HG03460 (cell line): ENCODE measurements around the gene RCE1.
"Not testable (repeated sequence)": the region's sequence is repeated elsewhere in the genome, so short reads cannot be mapped to it uniquely, and the experiment has no call there.

Experiments used
- ATAC-seq: cut with Tn5 transposase; IDR thresholded peaks from one replicate; pipeline ENCODE4 v1.9.1; 2021; ENCODE audit not compliant: unreplicated experiment

The RCE1 gene, protein sequence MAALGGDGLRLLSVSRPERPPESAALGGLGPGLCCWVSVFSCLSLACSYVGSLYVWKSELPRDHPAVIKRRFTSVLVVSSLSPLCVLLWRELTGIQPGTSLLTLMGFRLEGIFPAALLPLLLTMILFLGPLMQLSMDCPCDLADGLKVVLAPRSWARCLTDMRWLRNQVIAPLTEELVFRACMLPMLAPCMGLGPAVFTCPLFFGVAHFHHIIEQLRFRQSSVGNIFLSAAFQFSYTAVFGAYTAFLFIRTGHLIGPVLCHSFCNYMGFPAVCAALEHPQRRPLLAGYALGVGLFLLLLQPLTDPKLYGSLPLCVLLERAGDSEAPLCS

GRCh38 chr11:66842896-66843775 is at the start of gene RCE1:
Gene RCE1, plus strand, starts transcription at chr11:66843441. Its CDS starts 15 bp downstream, at chr11:66843456.
- ATAC-seq: peak; percentile 76

- not testable (repeated sequence) for ATAC-seq
Observed at GRCh38 chr11:66799815-66800214, 43.4 kb upstream of the RCE1 start.

- ATAC-seq: no peak
Observed at GRCh38 chr11:66800720-66801428, 42.4 kb upstream of the RCE1 start.

DNA sequence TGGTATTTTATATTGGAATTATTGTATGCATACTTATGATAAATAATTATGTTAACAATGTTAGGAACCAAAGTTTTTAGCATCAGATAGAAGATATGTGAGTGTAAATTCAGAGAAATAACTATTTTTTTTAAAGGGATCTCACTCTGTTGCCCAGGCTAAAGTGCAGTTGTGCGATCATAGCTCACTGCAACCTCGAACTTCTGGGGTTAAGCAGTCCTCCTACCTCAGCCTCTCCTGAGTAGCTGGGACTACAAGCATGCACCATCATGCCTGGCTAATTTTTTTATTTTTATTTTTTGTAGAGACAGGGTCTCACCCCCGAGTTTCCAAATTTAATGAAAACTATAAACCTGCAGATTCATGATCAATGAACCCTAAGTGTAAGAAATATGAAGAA is 33.6 kb upstream of the RCE1 start:
- no peak for ATAC-seq

DNA sequence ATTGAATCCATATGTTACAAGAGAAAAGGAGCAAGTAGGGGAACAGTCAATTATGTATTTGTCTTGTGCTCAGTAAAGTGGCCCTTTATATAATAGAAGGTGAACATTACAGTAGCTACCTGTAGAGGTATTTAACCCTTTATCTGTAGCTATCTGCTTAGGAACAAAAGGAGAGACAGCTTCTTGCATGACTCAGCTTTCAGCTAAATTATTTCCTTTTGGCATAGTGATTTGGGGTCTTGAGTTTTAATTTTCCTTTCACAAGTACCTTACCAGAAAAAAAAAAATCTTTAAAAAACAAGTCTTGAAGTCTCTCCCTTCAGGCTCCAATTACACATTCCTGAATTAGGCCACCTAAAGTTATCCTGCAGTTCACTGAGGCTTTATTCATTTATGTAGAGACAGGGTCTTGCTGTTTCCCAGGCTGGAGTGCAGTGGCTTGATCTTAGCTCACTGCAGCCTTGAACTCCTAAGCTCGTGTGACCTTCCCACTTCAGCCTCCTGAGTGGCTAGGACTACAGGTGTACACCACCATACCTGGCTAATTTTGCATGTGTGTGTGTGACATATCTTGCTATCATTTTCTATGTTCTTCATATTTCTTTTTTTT is 32.6 kb upstream of the RCE1 start:
- no peak for ATAC-seq

DNA sequence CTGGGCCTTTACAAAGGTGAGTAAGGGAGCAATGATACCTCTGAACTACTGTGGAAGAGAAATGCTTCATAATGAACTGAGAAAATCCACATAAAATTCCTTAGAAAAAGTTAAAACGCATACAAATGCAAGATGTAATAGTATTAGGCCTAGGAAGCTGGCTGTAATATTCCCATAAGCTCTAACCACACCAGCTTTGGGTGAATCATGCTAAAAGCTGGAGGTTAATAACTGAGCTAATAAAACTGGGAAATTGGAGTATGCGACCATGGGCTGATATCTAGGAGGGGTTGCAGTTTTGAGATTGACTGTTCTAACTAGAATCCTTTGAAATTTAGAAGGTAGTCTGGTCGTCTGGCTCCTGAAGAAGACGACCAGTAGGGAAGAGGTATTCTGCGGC is 28.6 kb upstream of the RCE1 start:
- ATAC-seq: no peak

DNA sequence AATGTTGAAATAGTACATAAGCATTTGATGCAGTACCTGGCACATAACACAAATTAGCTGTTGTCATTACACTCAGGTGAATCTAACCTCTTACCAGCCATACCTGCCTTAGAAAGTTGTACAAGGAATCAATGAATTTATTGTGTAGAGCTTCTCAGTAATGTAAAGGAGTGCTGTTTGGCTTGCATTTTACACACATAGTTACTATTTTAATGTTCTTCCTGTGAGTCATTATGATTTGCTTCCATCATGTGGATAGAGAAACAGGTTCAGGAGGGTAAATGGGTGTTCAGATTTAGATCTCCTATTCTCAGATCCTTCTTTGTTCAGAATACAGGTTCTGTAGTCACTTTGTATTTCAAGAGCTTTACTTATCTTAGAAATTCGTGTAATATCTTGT is 27.6 kb upstream of the RCE1 start:
- no peak for ATAC-seq

DNA sequence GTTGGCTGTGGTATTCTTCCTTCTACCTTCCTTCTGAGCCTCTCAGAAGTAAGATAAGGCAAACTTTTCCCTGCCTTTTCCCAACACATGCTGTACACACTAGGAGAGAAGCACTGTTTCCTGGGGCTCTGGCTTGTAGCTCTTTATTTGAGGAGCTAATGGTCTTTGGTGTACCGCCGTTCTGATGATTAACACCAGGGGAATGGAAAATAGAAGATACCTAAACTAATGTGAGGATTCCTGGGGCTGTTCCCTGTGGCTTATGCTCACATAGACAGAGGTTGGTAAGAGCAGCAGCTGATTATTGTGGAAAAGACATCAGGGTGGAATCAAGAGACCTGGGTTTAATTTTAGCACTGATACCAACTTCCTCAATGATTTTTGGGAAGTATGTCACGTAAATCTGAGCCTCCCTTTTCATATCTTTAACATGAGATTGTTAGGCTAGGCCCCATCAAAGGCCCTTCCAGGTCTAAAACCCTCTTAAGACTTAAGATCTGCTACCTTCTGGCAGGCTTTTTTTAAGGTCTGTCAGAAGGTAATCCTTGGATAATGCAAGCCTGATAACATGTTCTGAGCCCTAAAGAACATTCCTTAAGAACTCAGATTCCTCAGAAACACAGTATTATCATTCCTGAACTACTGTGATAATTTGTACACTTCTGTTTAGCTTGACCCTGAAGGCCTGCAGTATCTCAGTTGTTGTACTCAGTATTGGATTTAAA is 24.8 kb upstream of the RCE1 start:
- ATAC-seq: no peak

DNA sequence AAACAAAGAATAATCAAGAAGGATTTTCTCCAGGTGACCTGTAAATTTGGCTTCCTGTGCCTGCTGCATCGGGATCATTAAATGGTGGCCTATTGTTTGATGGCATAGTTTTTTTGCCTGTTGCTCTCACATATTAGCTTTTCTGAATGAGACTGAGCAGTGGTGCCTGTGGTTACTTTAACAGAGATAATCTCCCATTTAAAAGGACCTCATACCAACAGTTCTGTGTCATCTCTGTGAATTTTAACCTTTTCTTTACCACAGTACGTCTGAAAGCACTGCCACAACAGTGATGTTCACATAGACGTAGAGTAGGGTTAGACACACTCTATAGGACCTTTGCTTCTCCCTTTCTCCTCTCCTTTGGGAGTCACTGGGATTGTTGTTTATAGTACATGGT is 22.9 kb upstream of the RCE1 start:
- ATAC-seq: no peak

DNA sequence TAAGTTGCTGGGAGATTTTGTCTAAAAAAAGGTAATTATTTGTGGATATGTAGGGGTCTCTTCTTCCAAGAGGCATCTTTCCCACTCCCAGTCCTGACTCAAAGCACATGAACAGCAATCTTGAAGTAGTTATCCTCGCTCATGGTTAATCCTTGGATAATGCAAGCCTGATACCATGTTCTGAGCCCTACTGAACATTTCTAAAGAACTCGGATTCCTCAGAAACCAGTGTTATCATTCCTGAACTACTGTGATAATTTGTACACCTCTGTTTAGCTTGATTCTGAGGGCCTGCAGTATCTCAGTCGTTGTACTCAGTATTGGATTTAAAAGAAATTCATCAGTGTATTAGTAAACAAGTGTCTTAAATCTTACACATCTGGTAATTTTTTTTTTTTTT is 22.3 kb upstream of the RCE1 start:
- no peak for ATAC-seq

DNA sequence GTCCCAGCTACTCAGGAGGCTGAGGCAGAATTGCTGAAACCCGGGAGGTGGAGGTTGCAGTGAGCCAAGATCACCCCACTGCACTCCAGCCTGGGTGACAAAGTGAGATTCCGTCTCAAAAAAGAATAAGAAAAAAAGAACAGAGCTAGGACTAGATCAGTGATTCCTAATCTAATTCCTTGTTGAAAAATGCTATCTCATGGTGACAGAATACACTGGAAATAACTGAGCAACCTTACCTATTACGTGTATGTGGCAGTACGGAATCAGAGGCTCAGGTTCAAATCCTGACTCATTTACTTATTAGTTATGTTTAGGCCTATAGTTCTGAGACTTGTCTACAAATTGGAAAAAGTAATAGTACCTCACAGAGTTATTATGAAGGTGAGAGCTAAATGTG is 19.5 kb upstream of the RCE1 start:
- no peak for ATAC-seq

GRCh38 chr11:66824573-66824972 is 18.7 kb upstream of the RCE1 start:
- not testable (repeated sequence) for ATAC-seq

GRCh38 chr11:66834539-66834845 is 8.7 kb upstream of the RCE1 start:
- ATAC-seq: no peak

GRCh38 chr11:66834943-66835342 is 8.3 kb upstream of the RCE1 start:
- no peak for ATAC-seq

- no peak for ATAC-seq
Observed at GRCh38 chr11:66835768-66836405, 7.4 kb upstream of the RCE1 start.

GRCh38 chr11:66840317-66841091 is 2.7 kb upstream of the RCE1 start:
- no peak for ATAC-seq

DNA sequence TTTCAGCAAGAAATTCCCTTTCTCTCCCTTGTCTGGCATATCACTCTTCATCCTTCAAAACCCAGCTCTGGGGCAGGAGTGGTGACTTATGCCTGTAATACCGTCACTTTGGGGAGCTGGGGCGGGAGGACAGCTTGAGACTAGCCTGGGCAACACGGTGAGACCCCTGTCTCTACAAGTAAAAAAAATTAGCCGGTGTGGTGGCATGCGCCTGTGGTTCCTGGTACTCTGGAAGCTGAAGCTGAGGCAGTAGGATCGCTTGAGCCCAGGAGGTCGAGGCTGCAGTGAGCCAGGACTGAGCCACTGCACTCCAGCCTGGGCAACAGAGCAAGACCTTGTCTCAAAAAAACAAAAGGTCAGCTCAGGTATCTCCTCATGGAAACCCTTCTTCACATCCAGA is 1.4 kb upstream of the RCE1 start:
- no peak for ATAC-seq

- peak; percentile 8 for ATAC-seq
Observed at GRCh38 chr11:66842501-66842895, 743 bp upstream of the RCE1 start.

DNA sequence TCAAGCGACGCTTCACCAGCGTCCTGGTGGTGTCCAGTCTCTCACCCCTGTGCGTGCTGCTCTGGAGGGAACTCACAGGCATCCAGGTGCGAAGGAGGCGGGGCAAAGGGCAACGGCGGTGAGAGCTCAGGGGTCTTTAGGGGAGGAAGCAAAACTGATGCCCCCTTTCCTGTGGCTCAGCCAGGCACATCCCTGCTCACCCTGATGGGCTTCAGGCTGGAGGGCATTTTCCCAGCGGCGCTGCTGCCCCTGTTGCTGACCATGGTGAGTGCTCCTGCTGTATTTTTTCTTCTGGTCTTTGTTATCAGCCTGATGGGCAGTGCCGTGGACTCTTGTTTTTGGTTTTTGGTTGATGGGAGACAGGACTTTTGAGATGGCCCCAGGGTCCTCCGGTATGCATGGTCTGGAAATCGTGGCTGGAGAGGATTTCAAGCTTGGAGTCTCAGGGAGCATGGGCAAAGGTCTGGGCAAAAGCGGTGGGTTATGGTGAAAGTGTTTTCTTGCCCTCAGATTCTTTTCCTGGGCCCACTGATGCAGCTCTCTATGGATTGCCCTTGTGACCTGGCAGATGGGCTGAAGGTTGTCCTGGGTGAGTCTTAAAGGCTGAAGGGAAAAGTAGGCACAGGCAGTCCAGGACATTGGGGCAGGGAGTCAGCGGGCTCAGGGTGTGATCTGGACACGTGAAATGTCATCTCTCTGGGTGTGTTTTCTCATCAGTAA is 695 bp downstream of the RCE1 start:
- no peak for ATAC-seq
